SU-DHL-6 (cell line): Measurements from ENCODE around the gene UNG.

Experiments used
- EZH2phosphoT487 ChIP-seq: fragments of 200-600 bp; sonication (generic), shearing (Covaris generic); conservative IDR thresholded peaks from 2 replicates; pipeline ENCODE4 v1.6.1; 2018; ENCODE audit warnings: mild to moderate bottlenecking, antibody characterized with exemption, low read length, moderate library complexity, mixed read lengths
- TF ChIP-seq, protein P1 (sequence below): fragments of 200-600 bp; sonication (generic); IDR thresholded peaks from one replicate; pipeline ENCODE4 v1.5.1; 2017; ENCODE audit warnings: antibody characterized with exemption, mild to moderate bottlenecking, low read length, moderate library complexity; ENCODE audit not compliant: insufficient read depth, poor library complexity, severe bottlenecking

DNA sequence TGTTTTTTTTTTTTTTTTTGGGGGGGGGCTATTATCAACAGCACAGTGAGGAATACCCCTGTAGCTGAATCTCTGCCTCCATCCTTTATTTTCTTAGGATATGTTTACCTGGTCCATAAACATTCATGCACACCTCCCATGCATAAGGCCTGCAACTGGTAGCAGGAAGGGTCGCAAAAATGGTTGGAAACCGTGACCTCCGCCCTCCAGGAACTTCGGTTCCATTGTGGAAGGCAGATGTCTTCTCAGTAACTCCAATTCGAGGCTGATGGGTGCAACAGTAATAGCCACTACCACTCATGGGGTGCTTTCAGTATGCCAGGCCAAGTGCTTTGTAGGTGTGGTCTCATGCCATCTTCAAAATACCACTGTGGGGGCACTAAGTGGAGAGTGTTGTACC is 59.2 kb downstream of the UNG start:
- TF ChIP-seq, protein P1, sequence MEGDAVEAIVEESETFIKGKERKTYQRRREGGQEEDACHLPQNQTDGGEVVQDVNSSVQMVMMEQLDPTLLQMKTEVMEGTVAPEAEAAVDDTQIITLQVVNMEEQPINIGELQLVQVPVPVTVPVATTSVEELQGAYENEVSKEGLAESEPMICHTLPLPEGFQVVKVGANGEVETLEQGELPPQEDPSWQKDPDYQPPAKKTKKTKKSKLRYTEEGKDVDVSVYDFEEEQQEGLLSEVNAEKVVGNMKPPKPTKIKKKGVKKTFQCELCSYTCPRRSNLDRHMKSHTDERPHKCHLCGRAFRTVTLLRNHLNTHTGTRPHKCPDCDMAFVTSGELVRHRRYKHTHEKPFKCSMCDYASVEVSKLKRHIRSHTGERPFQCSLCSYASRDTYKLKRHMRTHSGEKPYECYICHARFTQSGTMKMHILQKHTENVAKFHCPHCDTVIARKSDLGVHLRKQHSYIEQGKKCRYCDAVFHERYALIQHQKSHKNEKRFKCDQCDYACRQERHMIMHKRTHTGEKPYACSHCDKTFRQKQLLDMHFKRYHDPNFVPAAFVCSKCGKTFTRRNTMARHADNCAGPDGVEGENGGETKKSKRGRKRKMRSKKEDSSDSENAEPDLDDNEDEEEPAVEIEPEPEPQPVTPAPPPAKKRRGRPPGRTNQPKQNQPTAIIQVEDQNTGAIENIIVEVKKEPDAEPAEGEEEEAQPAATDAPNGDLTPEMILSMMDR, result no peak
- TF ChIP-seq EZH2phosphoT487, result no peak
